ENCODE results near the gene AMD1.
A peak's percentile ranks its signal among the peaks of the same experiment; 100 is the strongest.
"Not testable (repeated sequence)": the region's sequence is repeated elsewhere in the genome, so short reads cannot be mapped to it uniquely, and the experiment has no call there.

AMD1 gene

DNA sequence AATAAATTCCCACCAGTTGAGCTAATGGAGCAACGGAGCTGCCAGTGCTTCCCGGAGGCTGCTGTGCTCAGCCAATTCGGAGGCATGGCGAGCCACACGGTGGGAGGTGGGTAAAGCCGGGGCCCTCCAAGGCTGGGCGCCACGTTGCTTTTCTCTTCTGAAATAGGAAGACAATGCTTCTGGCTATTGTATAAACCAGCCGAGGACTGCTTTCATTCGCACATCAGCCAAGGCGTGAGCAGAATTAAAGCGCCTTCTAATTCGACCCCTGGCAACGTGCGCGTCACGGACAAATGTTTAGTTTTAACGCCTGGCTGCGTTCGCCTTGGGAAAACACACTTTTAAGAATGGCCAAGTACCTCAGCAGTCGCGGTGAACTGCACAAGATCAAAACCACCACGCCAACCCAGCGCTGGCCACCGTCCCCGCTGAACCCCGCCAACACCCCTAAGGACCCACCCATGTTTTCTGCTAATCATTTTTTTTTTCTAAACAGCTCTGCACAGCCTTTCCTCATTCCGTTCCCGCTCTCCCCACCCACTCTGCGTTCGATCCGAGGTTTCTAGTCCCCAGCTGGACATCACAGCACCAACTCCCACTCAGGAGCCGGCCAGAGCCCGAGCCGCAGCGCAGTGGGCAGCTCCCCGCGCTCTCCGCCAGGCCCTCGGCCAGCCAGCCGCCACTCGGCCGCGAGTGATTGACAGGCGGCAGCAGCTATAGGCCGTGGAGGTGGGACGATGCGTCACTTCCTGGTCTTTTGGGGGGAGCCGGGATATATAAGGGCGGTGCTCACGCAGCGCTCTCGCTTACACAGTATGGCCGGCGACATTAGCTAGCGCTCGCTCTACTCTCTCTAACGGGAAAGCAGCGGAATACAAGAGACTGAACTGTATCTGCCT, at the start of gene AMD1:
TSS of gene AMD1 (plus strand) at position 805 of the 899 bp plus-strand sequence. CDS start 321 bp downstream, outside the sequence.
- peak; percentile 95 for DNase-seq

- no peak for DNase-seq
Observed at GRCh38 chr6:110826236-110827129, 48.1 kb upstream of the AMD1 start.

DNA sequence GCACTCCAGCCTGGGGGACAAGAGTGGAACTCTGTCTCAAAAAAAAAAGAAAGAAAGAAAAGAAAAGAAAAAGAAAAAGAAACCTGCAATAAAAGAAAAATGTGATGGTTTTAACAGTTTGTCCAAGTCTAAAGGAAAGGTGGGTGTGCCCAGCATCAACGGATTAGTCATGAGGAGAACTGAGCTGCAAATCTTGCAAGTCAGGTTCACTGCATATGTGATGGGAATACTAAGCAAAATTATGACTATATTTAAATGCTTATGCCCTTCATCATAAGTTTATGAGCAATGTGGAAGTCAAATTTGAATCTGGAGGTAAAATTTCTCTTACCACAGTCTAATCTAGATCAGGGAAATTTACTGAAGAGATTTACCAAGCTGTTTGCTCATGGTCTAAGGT, 46.2 kb upstream of the AMD1 start:
- DNase-seq = no peak

DNA sequence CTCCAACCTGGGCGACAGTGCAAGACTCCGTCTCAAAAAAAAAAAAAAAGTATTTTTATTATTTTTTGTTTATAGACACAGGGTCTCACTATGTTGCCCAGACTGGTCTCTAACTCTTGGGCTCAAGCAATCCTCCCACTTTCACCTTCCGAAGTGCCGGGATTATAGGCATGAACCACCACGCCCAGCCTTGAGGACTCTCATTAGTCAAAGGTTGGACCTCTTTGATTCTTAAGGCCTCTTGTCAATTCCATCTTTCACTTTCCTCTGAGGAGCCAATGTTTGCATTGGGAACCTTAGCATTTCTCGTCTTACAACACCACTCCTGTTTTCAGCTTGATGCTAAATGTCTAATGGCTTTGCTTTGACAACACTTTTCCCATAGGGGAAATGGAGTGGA, 43.2 kb upstream of the AMD1 start:
- no peak for DNase-seq

DNA sequence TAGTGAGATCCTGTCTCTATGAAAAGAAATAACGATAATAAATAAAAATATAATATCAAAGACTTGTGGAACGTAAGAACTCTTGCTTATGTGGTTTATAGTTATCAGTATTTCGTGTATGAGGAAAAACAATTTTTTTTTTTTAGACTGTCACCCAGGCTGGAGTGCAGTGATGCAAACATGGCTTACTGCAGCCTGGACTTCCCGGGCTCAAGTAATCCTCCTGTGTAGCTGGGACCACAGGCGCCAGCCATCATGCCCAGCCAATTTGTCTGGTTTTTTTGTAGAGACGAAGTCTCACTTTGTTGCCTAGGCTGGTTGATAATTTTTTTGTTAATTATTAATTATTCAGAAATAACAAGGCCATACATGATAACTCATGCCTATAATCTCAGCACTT, 40.8 kb upstream of the AMD1 start:
- no peak for DNase-seq

DNA sequence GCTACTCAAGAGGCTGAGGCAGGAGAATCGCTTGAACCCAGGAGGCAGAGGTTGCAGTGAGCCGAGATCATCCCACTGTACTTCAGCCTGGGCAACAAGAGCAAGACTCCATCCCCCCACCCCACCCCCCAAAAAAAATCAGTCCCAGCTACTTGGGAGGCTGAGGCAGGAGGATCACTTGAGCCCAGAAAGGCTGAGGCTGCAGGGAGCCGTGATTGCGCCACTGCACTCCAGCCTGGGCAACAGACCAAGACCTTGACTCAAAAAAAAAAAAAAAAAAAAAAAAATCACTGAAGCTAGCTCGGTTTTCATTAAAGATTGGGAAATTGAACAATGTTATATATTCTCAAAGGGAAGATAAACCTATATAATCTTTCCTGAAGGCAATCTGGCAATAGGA, 38.8 kb upstream of the AMD1 start:
- not testable (repeated sequence) for DNase-seq

GRCh38 chr6:110841266-110841665, 33.3 kb upstream of the AMD1 start:
- no peak for DNase-seq

- DNase-seq = no peak
Observed at GRCh38 chr6:110849781-110850180, 24.8 kb upstream of the AMD1 start.

GRCh38 chr6:110852773-110853172, 21.8 kb upstream of the AMD1 start:
- DNase-seq = no peak

DNA sequence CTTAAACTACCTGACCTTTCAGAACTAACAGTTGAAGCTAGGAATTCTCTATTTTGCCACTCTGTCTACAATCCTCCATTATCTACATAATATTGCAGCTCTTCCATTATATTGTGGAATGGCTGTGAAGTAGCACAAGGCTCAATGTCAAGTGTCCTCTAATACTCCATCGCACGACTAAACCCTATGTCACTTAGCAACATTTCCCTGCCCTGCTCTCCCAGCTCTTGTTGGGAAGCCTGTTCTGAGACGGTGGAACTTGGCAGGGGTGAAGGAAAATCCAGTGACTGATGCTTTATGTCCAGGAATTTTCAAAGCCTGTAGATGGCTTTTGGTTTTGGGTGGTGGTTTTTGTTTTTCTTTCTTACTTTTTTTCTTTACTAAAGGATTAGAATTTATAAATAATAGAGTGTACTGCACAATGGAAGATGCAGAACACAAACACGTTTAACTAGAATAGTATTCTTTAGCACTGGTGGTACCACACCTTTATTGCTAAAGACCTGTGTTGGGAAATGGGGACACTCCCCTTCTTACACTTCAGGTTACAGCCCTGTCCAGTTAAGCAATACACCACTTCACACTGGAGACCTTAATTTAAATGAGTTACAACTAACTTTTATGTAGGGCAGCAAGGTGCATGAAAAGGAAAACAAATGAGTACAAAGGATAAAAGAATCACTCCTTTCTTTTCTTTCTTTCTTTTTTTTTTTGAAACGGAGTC, 20.7 kb upstream of the AMD1 start:
- DNase-seq = no peak

- DNase-seq = no peak
Observed at GRCh38 chr6:110856296-110856695, 18.3 kb upstream of the AMD1 start.

DNA sequence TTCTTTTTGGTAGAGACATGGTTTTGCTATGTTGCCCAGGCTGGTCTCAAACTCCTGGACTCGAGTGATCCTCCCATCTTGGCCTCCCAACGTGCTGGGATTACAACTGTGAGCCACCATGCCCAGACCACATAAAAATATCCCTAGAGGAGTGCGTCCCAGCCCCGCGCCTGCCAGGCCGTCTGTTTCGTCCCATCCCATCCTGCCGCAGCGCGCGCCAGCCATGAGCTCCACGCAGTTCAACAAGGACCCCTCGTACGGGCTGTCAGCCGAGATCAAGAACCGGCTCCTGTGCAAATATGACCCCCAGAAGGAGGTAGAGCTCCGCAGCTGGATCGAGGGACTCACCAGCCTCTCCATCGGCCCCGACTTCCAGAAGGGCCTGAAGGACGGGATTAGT, 16.6 kb upstream of the AMD1 start:
- DNase-seq = no peak

- no peak for DNase-seq
Observed at GRCh38 chr6:110858562-110859214, 15.9 kb upstream of the AMD1 start.

DNA sequence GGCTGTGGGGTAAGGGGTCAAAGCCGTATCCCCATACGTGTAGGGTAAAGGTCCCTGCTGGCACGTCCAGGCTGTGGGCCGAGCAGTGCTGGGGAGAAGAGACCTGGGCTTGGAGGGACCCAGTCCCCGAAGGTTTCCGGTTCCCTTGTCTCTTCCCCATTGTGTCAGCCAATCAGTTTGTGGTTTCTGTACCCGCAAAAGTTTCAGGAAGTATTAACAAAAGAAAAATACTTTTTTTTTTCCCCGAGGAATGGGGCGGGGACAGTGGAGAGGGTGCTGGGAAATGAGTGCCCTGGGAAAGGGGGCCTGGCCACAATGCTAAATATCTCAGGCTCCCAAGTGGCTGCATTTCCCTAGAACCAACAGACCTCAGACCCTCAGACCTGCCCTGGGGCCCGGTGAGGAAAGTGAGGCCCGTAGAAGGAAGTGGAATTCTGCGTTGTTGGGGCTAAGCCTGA, 15.2 kb upstream of the AMD1 start:
- DNase-seq = no peak

DNA sequence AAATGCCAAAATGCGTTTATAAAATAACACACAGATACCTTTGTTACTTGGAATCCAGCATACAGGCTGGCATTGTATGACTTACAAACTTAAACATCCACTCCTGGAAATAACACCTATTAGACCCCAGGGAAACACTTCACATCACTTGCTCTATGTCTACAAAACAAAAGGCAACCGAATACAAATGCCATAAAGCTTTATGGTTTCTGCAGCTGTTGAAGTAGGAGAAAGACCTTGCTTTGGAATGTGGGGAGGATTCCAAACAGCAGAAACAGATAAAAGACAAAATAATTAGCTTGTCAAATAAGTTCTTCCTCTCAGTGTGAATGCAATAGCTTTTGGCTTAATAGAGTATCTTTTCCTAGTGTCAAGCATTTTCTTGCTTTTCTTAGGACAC, 9.8 kb upstream of the AMD1 start:
- DNase-seq = no peak

- peak; percentile 81 for DNase-seq
Observed at GRCh38 chr6:110874880-110875547, 429 bp downstream of the AMD1 start.

DNA sequence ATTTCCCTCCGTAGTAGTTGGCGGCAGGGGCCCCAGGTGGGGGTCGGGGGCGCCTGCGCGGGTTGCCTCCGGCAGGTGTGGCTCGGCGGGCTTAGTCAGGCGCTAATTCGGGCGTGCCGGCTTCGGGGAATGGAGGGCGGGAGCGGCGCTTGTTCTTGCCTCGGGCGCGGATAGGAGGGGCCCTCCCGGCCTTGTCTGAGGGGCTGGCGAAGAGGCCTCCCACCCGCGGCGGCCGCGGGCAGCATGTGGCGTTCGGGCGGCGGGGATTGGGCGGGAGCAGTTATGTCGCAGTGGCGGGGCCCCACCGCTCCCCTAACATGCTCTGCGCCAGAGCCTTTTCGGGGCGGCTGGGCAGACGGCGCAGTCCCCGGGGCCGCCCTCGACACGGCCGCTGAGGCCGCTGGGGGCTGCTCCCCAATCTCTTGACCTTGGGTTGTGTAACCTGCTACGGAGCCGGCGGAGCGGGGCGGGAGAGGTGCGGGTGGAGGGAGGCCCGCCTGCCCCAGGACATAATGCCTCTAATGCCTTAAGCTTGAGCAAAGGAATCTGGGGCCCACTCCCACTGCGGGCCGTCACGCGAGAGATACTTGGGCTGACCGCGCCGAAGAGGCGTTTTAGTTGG, 1.1 kb downstream of the AMD1 start:
- DNase-seq = peak; percentile 83

DNA sequence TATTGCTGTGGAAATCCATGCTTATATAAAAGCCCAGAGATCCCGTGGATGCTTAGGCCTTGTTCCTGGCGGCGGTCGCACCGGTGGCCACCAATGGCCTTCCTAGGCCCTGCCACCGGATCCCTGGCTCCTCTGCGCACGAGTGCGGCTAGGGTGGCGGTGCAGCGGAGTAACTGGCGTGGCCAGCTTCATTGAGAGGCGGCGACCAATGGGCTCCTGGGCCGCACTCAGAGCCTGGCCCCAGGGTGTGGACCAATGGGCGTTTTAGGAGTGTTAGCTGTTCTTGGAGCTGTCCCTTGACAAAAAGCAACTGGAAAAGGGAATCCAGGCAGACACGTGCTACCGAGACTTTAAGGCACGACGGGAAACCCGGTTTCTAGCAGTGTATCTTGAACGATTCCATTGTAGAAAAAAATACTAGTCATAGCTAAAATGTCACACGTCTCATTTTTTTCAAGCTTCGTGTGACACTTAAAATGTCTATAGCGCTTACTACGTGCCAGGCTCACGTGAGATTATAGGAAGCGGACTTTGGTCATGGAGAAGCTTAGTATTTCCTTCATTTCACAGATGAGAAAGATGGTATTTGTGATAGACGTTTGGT, 1.7 kb downstream of the AMD1 start:
- peak; percentile 82 for DNase-seq

DNA sequence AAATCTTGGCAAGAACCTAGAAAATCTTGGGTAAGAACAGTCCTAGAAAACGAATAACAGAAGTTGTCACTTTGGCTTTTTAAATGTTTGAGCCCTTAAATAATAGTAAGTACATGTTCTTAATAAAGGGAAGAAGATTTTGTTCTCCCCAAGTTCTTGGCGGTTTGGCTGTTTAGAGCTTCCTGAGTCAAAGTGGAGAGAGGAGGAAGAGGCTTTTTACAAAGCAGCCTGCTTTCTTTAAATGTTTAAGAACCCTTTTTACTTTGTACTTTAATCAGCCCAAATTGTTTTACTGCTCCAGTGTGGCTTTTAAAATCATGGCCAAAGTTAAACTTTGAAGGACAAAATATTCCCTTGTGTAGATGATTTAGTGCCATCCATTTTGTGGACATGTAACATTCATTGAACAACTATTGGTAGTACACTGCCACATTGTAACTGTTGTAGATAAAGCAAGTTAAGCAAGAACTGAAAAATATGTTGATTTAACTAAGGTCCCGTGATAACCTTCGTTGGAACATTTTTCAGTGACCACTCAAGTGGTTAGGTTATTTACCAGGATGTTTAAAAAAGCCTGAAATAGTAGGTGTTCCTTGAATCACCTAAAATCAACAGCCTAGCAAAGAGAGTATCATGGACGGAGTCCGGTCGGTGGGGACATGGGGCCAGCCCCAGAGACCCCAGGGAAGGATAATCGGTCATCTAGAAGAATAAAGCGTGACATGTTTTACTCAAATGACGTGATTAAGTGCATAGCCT, 2.4 kb downstream of the AMD1 start:
- DNase-seq = no peak

GRCh38 chr6:110877569-110877968, 3.0 kb downstream of the AMD1 start:
- no peak for DNase-seq
